ENCODE results near the gene PPFIA4.
"Not testable (repeated sequence)": the region's sequence is repeated elsewhere in the genome, so short reads cannot be mapped to it uniquely, and the experiment has no call there.

Gene PPFIA4

DNA sequence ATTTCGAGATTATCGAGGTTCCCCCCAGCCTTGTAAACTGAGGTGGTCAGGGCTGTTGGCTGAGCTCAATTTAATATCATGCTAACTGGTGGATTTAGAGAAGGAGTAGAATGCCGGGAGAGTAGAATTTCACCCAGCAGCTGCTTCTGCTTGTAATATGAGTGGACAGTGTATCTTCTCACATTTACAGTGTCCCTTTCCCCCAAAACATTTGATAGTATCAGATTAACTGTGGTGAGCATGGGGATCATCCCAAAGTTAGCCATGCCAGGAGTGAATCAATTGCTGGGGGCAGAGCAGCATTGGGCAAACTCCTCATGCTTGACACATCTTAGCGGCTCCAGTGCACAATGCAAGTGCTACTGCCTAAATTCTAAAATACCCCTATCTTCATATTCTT lies 9.2 kb upstream of the PPFIA4 start:
- DNase-seq (ENCODE audit: low read depth, low spot score) = no peak

DNA sequence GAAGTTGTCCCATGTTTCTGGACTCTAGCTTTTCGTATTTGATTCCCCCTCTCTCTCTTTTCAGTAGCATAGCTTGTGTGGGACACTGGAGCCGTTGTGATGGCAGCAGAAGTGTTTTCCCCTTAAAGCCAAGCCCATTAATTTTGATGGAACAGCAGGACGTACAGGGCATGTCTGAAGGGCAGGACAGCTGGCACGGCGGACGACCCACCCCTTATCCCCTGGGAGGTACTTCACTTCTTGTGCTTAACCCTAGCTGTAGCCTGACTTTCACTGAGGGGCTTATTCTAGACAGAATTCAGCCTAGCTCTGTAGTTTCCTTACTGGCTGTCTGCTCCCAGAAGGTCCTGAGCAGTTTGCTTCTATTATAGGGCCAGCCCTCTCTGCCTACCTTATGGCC lies 8.6 kb upstream of the PPFIA4 start:
- DNase-seq (ENCODE audit: low read depth, low spot score) = no peak

DNA sequence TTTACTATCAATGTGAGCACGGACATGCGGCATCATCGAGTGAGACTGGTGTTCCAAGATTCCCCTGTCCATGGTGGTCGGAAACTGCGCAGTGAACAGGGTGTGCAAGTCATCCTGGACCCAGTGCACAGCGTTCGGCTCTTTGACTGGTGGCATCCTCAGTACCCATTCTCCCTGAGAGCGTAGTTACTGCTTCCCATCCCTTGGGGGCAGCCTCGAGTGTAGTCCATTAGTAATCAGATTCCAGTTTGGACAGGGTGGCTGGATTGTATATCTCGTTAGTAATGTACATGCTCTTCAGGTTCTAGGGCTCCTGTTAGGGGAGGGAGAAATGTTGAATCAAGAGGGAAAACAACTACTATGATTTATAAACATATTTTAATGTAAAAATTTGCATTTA lies 3.4 kb upstream of the PPFIA4 start:
- not testable (repeated sequence) for DNase-seq (ENCODE audit: low read depth, low spot score)

DNA sequence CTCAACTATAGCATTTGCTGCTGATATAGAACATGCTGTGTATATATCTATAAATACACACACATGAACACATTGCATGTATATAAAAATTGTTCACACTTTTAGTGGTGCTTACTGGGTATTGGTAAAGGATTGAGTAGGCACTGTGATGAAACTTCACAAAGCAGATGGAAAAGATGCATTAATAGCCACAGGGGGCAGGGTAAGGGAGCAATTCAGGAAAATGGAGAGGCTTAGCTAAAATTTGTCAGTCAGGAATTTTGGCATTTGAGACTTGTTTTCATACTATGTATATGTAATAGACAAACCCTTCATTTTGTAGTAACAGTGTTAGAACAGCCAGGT lies 633 bp upstream of the PPFIA4 start:
- no peak for DNase-seq (ENCODE audit: low read depth, low spot score)

DNA sequence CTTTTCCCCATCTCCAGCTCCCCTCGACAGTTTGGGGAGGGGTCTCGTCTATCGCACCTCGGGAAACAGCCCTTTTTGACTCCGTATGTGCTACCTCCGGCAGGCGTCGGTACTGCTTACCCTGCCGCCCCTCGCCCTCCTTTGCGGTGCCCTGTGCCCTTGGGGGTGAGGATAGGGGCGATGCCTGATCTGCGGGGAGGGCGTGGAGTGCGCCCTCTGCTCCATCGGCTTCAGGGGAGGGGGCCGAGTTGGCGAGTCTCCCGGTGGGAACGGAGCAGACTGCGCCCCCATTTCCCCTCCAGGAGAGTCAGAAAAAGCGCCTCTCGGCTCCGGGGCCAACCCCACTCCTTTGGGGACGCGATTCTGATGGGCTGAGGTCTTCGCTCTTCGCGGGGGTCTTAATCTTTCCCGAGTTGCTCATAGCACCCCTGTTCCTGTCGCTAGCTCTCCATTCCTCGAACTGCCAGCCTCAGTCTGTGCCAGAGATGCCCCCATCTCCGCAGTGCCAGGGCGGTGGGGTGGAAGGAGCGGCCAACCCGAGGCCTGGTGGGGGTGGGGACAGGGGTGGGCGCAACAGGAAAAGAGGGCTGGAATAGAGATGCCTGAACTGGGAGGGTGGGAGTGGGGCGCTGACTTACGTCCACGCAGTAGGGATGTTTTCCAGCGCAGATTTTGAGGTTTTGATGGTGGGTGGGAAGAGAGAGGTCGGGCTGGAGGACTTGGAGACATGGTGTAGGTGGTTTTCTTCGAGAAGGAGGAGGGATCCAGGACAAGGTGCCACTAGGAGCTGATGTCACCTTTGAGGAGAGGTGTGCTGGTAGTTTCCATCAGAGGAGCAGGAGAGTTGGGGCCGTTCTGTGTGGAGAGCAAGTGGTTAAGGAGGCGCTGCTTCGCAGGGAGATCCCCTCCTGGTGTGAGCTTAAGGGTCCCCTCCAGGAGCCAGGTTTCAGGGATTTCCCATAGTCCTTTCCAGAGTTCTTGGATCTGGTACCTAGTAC lies 674 bp downstream of the PPFIA4 start:
- no peak for DNase-seq (ENCODE audit: low read depth, low spot score)

DNA sequence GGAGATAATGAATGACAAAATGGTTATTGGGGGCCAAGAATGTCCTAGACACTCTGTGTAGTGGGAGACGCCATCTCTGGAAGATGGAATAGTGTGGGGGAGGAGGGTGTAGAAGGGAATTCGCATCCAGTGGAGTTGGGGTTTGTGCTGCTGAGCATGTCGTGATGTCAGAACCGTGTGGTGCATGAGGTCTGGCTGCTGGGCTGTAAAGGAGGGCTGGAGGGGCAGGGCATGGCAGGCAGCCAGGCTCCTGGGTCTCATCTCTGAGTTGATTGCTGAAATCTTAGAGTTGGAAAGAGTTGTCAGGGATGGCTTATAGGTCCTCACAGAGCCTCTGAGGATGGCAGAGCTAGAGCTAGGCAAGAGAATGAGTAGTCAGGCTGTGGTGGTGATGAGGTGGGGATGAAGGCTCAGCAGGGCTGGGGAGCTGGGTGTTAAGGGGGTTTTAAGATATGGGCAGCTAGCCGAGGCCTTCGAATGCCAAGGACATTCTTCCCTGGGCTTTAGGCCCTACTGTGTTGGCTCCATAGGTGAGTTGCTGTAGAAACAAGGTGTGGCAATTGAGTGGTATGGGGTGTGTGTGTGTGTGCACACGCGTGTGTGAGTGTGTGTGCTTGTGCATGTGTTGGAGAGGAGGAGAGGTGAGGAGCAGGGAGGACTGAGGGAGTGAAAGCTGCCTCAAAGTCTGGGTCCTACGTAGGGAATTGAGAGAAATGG lies 1.9 kb downstream of the PPFIA4 start:
- no peak for DNase-seq (ENCODE audit: low read depth, low spot score)

DNA sequence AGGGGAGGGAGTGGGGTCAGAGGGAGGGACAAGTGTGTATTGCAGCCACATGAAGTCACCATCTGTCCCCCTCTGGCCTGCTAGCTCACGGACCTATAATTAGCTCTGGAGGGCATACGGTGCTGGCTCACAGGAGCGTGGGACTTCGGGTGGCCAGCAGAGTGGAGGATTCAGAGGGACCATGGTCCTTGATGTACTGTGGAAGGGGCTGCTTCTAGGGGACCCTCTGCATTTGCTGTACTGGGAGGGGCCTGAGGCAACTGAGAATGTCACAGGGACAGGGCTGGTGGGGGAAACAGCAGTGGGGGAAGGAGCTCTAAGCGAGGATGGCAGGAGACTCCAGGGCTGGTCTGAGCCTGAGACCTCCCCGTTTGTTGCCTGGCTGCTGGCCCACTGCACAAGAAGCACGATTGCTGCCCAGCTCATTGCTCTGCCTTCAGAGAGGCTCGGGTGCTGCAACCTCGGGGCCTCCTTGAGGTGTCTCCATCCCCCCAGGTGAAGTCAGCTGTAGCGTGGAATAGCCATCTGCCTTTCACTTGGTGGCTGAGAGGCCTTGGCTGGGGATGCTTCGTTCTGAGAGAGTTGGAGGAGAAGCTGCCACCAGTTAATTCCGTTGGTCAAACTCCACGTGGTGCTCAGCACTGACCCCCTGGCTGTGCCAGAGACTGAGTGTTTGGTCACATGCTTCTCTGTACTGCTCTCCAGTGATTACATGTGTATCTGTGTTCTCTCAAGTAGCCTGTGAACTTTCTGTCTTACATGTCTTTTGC lies 2.7 kb downstream of the PPFIA4 start:
- DNase-seq (ENCODE audit: low read depth, low spot score) = no peak

DNA sequence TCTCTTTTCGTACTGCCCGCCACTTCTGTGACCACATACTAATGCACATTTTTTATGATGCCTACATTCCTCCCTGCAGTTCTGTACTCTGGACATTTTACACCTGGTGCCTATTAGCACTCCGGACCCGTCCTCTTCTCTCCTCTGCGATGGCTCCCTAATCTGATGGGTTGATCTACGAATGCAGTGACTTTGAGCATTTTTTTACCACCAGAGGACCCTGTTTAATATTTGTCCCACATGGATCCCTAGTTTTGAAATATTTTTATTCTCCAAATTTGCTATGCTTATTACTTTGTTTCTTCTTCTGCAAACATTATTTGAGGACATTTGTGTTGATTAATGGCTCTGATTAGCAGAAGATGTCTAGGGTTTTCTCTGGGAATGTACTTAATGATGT lies 5.2 kb downstream of the PPFIA4 start:
- DNase-seq (ENCODE audit: low read depth, low spot score) = no peak

DNA sequence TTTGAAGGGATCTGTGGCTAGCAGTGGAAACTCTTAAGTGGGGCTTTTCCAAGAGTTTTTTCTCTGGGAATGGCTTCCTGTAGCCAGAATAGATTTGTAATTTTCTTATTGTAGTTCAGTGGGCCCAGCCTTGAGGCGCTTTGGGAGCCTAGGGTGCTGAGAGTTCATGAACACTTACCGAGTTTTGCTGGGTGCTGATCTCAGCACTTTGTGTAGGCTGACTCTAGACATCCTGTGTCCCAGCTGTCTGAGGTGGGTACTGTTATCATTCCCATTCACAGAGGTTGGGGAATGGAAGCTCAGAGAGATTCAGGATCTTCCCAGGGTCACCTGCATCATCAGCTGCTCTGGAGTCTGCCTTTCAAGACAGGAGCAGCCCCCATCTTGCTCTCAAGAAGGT lies 7.0 kb downstream of the PPFIA4 start:
- DNase-seq (ENCODE audit: low read depth, low spot score) = no peak

DNA sequence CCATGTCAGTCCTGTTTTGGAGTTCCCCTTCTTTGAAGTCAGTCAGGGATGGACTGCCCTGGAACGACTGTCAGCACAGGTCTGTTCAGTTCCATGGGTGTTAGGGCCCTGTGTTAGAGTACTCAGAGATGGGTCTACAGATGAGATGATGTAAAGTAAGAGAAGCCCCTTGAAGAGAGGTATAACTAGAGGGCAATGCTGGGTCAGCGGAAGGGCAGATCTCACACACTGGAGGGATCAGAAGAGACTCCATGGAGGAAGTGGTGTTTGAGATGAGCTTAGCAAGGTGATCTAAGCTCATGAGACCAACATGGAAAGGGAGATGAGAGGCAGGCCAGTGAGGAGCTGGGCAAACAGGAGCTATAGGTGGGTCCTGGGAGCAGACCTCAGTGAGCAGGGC lies 7.6 kb downstream of the PPFIA4 start:
- no peak for DNase-seq (ENCODE audit: low read depth, low spot score)

DNA sequence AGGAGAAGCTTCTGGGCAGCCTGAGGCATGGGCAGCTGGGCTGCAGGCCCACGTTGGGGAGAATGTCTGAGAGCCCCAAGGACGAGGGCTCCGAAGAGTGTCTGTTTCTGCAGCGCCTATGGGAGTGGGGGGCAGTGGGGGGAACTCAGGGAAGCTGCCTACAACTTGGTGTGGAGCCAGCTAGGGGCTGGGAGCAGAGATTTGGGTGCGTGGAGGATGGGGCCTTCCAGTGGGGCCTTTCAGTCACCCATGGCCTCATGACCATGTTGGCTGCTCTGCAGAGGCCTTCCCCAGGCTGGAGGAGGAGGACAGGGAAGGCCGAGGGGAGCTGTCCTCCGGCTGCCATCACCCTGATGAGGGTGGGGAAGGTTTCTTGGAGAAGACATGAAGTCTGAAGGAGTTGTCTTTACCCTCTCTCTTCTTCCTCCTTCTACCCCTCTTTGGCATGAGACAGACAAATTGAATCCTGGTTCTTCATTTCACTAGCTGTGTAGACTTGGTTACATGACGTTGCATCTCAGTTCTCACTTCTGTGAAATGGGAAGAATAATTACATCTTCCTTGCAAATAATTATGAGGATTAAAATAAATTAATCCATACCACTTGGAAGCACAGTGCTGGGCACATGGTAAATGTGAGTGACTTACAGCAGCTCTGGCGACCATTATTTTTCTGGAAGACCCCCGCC lies 8.3 kb downstream of the PPFIA4 start:
- DNase-seq (ENCODE audit: low read depth, low spot score) = no peak

DNA sequence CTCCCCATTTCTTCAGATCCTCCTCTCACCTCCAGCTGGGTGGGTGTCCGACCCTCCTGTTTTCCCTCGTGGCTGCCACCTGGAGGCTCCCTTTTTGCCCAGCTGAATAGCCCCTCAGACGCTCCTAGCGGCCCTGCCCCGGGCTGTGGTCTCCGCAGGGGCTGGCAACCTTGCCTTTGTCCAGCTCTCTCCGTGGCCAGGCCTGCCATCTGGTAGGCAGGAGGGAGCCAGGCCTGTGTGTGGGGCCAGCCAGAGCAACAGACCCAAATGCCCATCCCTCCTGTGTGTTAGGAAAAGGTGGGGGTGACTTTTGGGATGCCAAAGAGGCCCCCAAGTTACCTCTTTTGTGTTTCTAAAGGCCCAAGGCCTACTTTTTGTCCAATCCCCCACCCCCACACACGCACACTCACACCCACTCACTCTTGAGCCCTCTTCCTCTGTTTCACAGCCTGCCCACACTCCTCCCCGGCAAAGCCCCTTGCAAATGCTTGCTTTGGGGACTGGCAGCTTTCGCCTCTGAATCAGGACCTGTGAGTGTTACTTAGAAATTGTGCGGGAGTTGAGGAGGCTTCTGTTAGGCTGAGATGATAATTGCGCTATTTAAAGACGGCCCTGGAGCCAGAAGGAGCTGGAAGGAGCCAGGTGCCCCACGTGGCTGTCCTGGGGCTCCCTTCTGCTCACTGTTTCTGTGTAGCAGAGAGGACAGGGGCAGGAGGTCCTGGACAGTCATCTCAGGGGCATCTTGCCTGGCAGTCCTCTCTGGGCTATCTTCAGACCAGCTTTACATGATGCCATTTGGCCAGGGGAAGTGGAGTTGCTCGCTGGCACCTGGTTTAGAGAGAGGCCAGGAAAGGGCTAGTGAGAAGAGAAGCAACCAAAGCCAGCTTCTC lies 9.1 kb downstream of the PPFIA4 start:
- DNase-seq (ENCODE audit: low read depth, low spot score) = no peak

DNA sequence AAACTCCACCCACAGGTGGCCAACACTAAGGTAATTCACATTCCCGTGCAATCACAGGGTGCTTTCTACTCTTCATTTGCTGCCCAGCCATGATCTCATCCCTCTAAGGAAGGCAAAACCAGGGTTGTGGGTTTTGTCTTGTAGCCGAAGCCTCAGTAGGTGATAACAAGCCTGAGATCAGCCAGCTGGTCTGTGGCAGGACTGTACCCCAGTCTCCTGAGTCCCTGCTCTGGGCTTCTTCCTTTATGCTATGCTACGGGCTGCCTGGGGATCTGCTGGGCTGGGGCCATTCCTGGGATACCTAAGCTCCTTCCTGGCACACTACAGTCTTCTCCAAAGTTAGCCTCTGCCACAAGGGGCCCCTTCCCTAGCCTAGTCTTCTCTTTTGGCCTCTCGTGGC lies 9.8 kb downstream of the PPFIA4 start:
- no peak for DNase-seq (ENCODE audit: low read depth, low spot score)

DNA sequence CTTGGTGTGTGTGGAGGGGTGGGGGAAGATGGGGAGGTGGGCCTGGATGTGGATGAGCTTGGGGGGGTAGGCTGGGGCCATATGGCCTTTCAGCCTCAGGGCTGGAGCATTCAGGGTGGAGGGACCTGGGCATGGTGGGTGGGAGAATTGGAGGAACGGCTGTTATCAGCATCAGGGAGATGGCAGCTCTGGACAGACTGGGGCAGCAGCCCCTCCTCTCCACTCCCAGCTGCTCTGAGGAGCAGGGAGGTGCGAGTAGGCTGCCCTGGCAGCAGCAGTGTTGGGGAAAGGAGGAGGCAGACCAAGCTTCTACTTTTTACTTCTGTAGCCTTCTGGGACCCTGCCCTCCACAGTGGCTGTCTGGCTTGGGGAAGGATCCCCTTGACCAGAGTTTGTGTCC lies 10.2 kb downstream of the PPFIA4 start:
- no peak for DNase-seq (ENCODE audit: low read depth, low spot score)

DNA sequence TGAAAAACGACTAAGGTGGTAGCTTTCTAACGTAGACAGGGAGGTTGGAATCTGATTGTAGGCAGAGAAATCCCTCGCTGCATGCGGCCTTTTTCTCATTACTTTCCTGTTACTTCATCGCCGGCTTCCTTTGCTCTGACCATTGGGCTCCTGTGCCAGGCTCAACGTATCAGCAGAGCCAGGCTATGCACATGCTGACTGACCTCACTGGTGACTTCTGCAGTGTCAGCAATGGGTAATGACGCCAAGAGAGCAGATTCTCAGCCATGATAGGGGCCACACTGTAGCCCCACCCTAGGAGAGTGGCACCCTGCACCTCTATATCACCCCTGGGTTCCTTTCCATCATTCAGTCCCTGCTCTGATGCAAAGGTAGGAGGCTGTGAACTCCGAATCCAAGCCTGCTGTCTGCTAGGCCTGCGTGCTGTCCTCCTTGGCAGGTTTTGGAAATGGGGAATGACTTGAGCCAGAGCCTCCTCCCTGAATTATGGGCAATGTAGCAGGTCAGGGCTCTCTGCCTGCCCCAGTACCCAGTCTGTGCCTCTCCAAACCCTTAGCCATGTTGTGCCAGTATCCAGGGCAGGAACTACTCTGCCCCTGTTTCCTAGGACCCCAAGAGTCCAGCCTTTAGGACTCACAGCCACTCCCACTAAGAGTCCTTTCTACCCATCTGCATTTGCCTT lies 11.4 kb downstream of the PPFIA4 start:
- DNase-seq (ENCODE audit: low read depth, low spot score) = no peak

DNA sequence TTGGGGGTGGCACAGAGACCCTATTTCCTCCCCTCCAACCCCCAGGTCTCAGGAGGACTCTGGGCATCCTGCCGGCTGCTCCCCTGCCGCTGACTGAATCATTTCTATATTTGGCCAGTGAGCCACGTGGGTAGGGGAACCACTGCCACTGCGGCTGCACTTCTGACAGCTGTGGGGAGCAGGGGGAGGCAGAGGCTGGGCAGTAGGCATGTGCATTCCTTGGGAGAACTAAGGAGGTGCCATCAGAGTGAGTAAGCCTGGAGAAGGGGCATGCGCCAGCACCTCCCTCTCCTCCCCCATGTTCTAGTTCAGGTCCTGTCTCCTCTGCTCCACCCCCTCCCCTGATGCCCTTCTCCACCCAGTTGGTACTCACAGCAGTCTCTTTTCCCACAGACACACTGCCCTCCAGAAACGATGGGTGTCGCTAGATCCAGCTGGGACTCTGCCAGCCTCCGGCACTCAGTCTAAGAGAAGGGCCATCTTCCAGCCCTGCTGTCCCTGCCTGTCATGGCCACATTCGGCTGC lies 12.0 kb downstream of the PPFIA4 start:
- no peak for DNase-seq (ENCODE audit: low read depth, low spot score)

DNA sequence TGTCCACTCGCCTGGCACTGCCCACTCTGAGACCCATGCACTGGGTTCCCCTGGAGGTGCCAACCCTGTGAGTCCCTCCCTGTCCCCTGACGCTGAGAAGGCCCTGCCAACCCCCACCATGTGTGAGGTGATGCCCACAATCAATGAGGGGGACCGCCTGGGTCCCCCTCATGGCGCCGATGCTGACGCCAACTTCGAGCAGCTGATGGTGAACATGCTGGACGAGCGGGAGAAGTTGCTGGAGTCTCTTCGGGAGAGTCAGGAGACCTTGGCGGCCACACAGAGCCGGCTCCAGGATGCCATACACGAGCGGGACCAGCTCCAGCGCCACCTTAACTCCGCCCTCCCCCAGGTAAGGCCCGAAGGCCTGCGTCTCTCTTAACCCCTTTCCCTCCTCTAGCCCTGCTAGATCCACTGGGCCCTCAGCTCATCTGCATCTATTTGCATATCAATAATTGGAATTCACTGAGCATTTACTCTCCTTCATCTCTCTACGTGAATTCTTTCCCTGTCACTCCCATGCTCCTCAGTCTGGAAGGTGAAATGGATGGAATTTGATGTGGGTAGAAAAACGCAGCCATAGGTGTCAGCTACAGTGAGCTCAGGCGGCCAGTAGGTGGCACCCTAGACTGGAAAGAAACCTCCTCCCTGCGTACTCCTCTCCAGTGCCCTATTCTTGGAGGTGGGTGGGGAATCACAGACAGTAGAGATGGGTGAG lies 12.8 kb downstream of the PPFIA4 start:
- peak; percentile 85 for DNase-seq (ENCODE audit: low read depth, low spot score)

DNA sequence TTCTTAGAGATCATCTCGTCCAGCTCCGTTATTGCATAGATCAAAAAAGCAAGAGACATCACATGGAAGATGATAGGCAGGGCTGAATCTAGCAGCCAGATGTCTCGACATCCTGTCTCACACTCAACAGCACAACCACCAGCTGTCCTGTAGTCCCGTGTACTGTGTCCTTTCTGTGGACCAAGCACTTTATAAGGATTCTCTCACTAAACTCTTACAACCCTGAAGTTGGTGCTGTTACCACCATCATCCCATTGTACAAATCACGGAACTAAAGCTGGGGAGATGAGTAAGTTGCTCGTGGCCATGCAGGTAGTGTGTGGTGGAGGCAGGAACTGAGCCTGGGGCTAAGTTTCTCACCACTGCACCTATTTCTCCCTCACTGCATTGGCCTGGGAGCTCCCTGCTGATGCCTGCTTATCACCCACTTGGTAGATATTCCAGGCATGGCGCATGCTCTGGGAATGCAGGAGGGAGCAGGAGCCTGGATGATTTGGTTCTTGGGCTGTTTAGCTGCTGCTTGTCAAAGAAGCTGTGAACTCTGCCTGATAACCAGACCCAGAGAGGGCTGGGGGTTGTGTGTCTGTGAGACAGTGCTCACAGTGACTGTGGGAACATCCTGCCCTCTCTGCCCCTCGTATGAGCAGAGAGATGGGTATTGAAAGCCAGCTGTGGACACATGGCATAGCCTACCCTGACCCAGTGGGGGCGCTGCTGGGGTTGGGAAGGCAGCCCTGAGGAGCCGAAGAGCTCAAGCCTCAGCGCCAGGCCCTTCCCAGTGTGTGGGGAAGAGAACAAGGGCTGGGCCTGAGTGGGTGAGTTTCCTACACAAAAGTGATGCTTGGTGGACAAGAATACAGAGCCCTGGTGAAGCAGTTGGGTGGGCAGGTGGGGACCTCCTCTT lies 13.6 kb downstream of the PPFIA4 start:
- DNase-seq (ENCODE audit: low read depth, low spot score) = peak; percentile 82
